DOHH2 (cell line): Measurements from ENCODE around the gene PBX4.

ENCODE experiments used
- H3F3A ChIP-seq: fragments of 200-600 bp; sonication (generic), shearing (Covaris generic); 2 replicates; pipeline ENCODE4 v1.6.0; 2016; ENCODE audit warnings: antibody characterized with exemption, mild to moderate bottlenecking; ENCODE audit not compliant: control insufficient read depth, insufficient read depth
- H3K27ac ChIP-seq: fragments of 200-600 bp; sonication (generic); 2 replicates; pipeline ENCODE4 v1.5.1; 2014; ENCODE audit warnings: low read depth, mild to moderate bottlenecking, low read length, moderate library complexity
- H3K27me3 ChIP-seq: fragments of 200-600 bp; sonication (generic); 2 replicates; pipeline ENCODE4 v1.6.1; 2014; ENCODE audit warnings: mild to moderate bottlenecking, low read length, mixed read lengths; ENCODE audit not compliant: control insufficient read depth
- H3K36me3 ChIP-seq: fragments of 200-600 bp; sonication (generic); 2 replicates; pipeline ENCODE4 v1.6.1; 2014; ENCODE audit warnings: mild to moderate bottlenecking, low read length, moderate library complexity, mixed read lengths; ENCODE audit not compliant: control insufficient read depth
- H3K4me1 ChIP-seq: fragments of 200-600 bp; sonication (generic); 2 replicates; pipeline ENCODE4 v1.6.1; 2014; ENCODE audit warnings: mild to moderate bottlenecking, low read length, mixed read lengths; ENCODE audit not compliant: control insufficient read depth
- H3K4me2 ChIP-seq: fragments of 200-600 bp; sonication (generic); 2 replicates; pipeline ENCODE4 v1.6.0; 2014; ENCODE audit warnings: mild to moderate bottlenecking, low read length, moderate library complexity
- H3K4me3 ChIP-seq: fragments of 200-600 bp; sonication (generic); 2 replicates; pipeline ENCODE4 v1.5.1; 2014; ENCODE audit warnings: mild to moderate bottlenecking, low read length, mixed read lengths
- H3K79me2 ChIP-seq: fragments of 200-600 bp; sonication (generic); 2 replicates; pipeline ENCODE4 v1.6.1; 2014; ENCODE audit warnings: mild to moderate bottlenecking, low read length, mixed read lengths; ENCODE audit not compliant: control insufficient read depth
- H3K9me2 ChIP-seq: fragments of 200-600 bp; sonication (generic); replicated peaks from 2 replicates; pipeline ENCODE4 v1.6.1; 2014; ENCODE audit warnings: mild to moderate bottlenecking, low read length, mixed read lengths; ENCODE audit not compliant: control insufficient read depth
- H3K9me3 ChIP-seq: fragments of 200-600 bp; sonication (generic); 2 replicates; pipeline ENCODE4 v1.6.1; 2014; ENCODE audit warnings: antibody characterized with exemption, low read length, mixed read lengths; ENCODE audit not compliant: control insufficient read depth, insufficient read depth
- H4K20me1 ChIP-seq: fragments of 200-600 bp; sonication (generic); 2 replicates; pipeline ENCODE4 v1.6.0; 2014; ENCODE audit warnings: low read depth, mild to moderate bottlenecking, antibody characterized with exemption, low read length, moderate library complexity; ENCODE audit not compliant: control insufficient read depth, insufficient read depth
- EZH2phosphoT487 ChIP-seq: fragments of 200-600 bp; sonication (generic); IDR thresholded peaks from 2 replicates; pipeline ENCODE4 v1.6.1; 2017; ENCODE audit warnings: borderline replicate concordance, mild to moderate bottlenecking, antibody characterized with exemption, low read length, moderate library complexity, mixed read lengths
- TF ChIP-seq, protein P1 (sequence below): fragments of 200-600 bp; sonication (generic); IDR thresholded peaks from one replicate; pipeline ENCODE4 v1.5.1; 2014; ENCODE audit warnings: antibody characterized with exemption, mild to moderate bottlenecking, low read depth, low read length; ENCODE audit not compliant: poor library complexity, severe bottlenecking

PBX4 gene

DNA sequence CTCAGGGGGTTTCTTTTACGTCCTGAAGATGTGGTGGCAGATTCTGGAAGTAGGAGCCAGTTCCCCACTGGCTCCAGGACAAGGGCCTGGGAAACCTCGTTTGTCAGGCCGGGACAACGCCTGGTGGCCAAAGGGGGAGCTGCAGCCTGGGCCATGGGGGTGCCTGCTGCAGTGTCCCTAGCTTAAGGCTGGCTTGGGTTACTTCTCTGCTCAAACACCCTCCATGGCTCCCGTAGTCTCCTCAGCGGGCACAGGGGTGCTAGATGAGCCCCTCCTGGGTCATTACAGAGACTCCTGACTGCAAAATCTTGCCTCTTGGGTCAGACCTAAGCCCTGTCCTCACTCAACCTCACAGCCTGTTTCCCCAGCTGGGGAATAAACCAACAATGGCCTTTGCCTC is 65.7 kb downstream of the PBX4 start:
- H3K36me3 ChIP-seq, result no peaks in the 10 kb centered on the region
- no peak overlapping the region for H3K4me2 ChIP-seq
- H3K9me2 ChIP-seq, result no peaks in the 10 kb centered on the region
- H3K27ac ChIP-seq, result no peak overlapping the region
- no peaks in the 10 kb centered on the region for H3K9me3 ChIP-seq
- no peak for TF ChIP-seq EZH2phosphoT487
- TF ChIP-seq, protein P1, sequence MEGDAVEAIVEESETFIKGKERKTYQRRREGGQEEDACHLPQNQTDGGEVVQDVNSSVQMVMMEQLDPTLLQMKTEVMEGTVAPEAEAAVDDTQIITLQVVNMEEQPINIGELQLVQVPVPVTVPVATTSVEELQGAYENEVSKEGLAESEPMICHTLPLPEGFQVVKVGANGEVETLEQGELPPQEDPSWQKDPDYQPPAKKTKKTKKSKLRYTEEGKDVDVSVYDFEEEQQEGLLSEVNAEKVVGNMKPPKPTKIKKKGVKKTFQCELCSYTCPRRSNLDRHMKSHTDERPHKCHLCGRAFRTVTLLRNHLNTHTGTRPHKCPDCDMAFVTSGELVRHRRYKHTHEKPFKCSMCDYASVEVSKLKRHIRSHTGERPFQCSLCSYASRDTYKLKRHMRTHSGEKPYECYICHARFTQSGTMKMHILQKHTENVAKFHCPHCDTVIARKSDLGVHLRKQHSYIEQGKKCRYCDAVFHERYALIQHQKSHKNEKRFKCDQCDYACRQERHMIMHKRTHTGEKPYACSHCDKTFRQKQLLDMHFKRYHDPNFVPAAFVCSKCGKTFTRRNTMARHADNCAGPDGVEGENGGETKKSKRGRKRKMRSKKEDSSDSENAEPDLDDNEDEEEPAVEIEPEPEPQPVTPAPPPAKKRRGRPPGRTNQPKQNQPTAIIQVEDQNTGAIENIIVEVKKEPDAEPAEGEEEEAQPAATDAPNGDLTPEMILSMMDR, result peak; percentile 51
- no peaks in the 10 kb centered on the region for H3K4me1 ChIP-seq
- H3F3A ChIP-seq, result no peaks in the 10 kb centered on the region
- 0 out of 2 replicates have a peak, but pooled peaks cover 3% of the 10 kb centered on the region for H3K27me3 ChIP-seq
- no peaks in the 10 kb centered on the region for H3K79me2 ChIP-seq
- no peaks in the 10 kb centered on the region; the same call in 1 of the 2 replicates for H4K20me1 ChIP-seq
- no peak overlapping the region for H3K4me3 ChIP-seq

DNA sequence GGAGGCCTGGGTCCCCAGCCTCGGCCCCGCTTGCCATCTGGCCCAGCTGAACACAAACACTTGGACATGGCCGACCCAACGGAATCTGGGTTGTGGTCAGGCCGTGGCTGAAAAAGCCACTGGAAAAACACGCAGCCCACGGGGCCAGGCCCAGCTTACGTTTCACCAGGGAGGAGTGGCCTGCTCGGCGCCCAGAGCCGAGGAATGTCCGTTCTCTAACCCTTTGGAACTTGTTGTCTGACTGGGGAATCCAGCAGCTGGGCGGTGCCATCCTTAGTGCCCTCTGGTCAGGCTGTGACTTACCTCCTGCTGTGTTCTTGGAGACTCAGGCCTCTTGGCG is 66.7 kb downstream of the PBX4 start:
- Histone ChIP-seq H3F3A (no peaks in the 10 kb centered on the region), H3K9me3 (no peaks in the 10 kb centered on the region), H3K4me1 (no peaks in the 10 kb centered on the region), H3K27ac (no peak overlapping the region), H3K9me2 (no peaks in the 10 kb centered on the region), H3K4me3 (no peak overlapping the region), H3K4me2 (no peak overlapping the region), H4K20me1 (no peaks in the 10 kb centered on the region; the same call in 1 of the 2 replicates), H3K36me3 (no peaks in the 10 kb centered on the region), H3K79me2 (no peaks in the 10 kb centered on the region), H3K27me3 (0 out of 2 replicates have a peak, but pooled peaks cover 3% of the 10 kb centered on the region)
- TF ChIP-seq EZH2phosphoT487, result no peak
- TF ChIP-seq, protein P1, result no peak

DNA sequence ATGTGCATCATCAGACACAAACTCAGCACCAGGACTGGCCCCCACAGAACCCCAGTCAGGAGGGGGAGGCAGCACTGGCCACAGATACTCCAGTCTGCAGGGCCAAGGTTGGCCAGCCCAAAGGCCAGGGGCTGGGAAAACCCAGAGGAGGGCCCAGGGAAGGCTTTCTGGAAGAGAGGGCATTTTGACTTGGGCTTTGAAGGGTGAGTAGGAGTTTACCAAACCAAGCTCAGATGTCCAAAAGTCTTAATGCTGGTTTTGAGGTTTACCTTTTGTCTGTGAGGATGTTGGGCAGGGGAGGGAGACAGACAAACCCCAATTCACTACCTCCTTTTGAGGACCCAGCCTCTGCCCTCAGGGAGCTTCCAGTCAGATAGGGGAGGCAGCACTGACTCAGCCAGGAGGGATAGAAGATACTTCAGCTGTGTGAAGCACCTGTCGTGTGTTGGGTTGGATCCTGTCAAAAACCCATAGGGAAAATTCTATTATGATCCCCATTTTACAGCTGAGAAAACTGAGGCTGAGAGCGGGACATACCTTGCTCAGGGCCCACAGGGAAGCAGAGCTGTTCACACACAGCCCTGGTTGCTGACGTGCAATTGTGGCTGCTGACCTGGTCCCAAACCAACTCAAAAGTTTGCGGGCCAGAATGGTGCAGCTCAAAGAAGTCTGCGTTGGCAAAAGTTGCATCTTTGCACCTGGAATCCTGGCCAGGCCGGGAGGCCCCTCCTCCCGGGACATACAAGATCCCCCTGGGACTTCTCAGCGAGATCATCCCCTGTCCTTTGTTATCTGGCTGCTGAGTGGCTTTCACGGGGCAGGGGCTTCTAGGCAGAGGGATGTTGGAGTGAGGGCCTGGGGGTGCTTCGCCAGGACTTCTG is 67.3 kb downstream of the PBX4 start:
- Histone ChIP-seq H3K4me1 (no peaks in the 10 kb centered on the region), H3F3A (no peaks in the 10 kb centered on the region), H3K4me3 (no peak overlapping the region), H3K36me3 (no peaks in the 10 kb centered on the region), H3K9me2 (no peaks in the 10 kb centered on the region), H3K79me2 (no peaks in the 10 kb centered on the region), H3K27ac (no peak overlapping the region), H3K4me2 (no peak overlapping the region), H4K20me1 (no peaks in the 10 kb centered on the region; the same call in 1 of the 2 replicates), H3K27me3 (0 out of 2 replicates have a peak, but pooled peaks cover 3% of the 10 kb centered on the region), H3K9me3 (no peaks in the 10 kb centered on the region)
- TF ChIP-seq, protein P1, result no peak
- no peak for TF ChIP-seq EZH2phosphoT487
